Right kidney (tissue), 1 donor: ENCODE measurements around the gene FXYD2.

Experiments
- DNase-seq: peaks from one replicate; pipeline ENCODE4 v3.0.0-alpha.2; 2016

Gene FXYD2

GRCh38 chr11:117837791-117838190, 13.2 kb upstream of the FXYD2 start:
- DNase-seq: no peak

- no peak for DNase-seq
Observed at GRCh38 chr11:117837070-117837776, 12.7 kb upstream of the FXYD2 start.

GRCh38 chr11:117836077-117836960, 11.8 kb upstream of the FXYD2 start:
- DNase-seq: no peak

- DNase-seq: no peak
Observed at GRCh38 chr11:117835576-117835975, 11.0 kb upstream of the FXYD2 start.

- DNase-seq: no peak
Observed at GRCh38 chr11:117834838-117835443, 10.4 kb upstream of the FXYD2 start.

- no peak for DNase-seq
Observed at GRCh38 chr11:117834068-117834810, 9.7 kb upstream of the FXYD2 start.

GRCh38 chr11:117833401-117833891, 8.9 kb upstream of the FXYD2 start:
- no peak for DNase-seq

- no peak for DNase-seq
Observed at GRCh38 chr11:117832511-117832910, 8.0 kb upstream of the FXYD2 start.

- DNase-seq: no peak
Observed at GRCh38 chr11:117831661-117832415, 7.3 kb upstream of the FXYD2 start.

GRCh38 chr11:117830674-117831351, 6.3 kb upstream of the FXYD2 start:
- no peak for DNase-seq

- no peak for DNase-seq
Observed at GRCh38 chr11:117830072-117830471, 5.5 kb upstream of the FXYD2 start.

- no peak for DNase-seq
Observed at GRCh38 chr11:117829369-117829725, 4.8 kb upstream of the FXYD2 start.

- no peak for DNase-seq
Observed at GRCh38 chr11:117828611-117829368, 4.2 kb upstream of the FXYD2 start.

- DNase-seq: no peak
Observed at GRCh38 chr11:117827521-117828511, 3.3 kb upstream of the FXYD2 start.

- DNase-seq: no peak
Observed at GRCh38 chr11:117826832-117827231, 2.3 kb upstream of the FXYD2 start.

GRCh38 chr11:117826190-117826570, 1.6 kb upstream of the FXYD2 start:
- DNase-seq: no peak

GRCh38 chr11:117825538-117826189, 1.1 kb upstream of the FXYD2 start:
- no peak for DNase-seq

GRCh38 chr11:117823946-117824420, 561 bp downstream of the FXYD2 start:
- no peak for DNase-seq
